Activated T-cell treated with anti-CD3 and anti-CD28 coated beads for 48 hours (primary cell): ENCODE results near the gene DYNC1H1.

ENCODE experiments used
- DNase-seq: peaks from one replicate; pipeline ENCODE4 v3.0.0-alpha.2; 2020; ENCODE audit warnings: low read depth

DYNC1H1 gene

DNA sequence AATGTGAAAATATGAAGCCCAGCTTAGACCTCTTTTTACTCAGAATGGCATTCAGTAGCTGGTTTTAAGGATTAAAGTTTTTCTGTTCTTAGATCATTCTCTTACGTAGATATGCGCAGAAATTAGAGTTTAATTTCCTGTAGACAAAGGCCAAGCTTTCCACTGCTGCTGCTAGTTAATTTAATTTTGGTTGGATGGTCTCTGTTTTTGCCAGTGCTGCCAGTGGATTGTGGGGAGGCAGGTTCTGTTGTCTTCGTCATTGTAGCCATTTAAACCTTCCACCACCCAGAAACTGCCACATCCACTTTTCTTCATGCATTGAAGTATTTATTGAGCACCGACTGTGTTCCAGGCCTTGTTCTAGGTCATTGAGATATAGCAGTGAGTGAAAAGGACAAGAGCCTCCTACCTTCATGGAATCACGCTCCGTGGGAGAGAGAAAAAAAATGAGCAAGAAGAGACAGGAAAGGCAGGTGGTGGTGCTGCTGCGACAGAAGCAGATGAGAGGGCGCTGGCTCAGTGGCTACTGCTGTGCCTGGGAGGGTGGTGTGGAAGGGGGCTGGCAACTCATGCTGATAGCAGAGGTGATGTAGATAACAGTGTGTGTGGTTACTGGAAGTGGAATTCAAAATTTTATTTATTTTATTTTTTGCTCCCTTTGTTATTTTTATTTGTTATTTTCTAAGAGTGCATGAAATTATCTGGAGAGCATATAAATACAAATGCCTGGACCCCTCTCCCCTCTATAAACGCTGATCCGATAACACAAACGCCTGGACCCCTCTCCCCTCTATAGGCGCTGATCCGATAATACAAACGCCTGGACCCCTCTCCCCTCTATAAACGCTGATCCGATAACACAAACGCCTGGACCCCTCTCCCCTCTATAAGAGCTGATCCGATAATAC lies 33.3 kb downstream of the DYNC1H1 start:
- DNase-seq: no peak

DNA sequence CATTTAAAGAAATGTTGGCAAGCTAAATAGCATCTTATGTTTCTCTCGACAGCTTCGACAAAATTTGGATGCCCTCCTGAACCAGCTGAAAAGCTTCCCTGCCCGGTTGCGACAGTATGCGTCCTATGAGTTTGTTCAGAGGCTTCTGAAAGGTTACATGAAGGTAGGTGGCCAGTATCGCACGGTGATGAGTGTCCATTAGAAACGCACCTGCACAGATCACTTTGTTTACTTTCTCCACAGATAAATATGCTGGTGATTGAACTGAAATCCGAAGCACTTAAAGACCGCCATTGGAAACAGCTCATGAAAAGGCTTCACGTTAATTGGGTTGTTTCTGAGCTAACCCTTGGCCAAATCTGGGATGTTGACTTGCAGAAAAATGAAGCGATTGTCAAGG lies 36.5 kb downstream of the DYNC1H1 start:
- no peak for DNase-seq

DNA sequence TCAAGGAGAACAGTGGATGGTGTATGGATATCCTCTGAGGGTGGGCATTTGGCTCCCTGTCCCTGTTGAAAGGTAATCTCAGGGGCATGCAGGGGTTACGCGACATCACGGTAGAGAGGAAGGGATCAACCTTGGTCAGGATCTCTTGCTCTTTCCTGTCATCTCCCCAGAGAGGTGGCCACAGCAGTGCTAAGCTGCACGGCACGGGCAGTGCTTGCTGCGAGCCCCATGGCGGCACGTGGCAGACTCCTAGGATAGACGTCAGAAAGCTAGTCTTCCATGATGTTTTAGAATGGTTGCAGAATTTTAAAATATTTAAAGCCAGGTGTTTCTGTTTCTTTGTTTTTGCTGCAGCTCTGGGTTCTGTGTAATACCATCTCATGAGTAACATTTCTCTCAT lies 41.0 kb downstream of the DYNC1H1 start:
- DNase-seq: no peak

DNA sequence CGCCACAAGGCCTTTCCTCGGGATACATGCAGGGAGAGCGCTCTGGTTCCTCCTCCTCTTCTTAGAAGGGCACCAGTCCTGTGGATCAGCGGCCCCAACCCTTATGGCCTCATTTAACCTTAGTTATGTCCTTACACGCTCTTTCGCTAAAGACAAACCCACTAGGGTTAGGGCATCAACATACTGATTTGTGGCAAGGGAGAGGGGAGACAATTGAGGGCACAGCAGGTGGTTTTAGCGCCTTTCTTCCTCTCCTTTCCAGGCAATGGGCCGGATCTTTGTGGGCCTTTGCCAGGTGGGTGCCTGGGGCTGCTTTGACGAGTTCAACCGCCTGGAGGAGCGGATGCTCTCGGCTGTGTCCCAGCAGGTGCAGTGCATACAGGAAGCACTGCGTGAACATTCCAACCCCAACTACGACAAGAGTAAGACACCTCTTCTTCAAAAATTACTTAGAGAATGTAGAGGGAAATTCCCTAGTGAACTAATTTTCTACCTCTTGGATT lies 43.6 kb downstream of the DYNC1H1 start:
- no peak for DNase-seq

DNA sequence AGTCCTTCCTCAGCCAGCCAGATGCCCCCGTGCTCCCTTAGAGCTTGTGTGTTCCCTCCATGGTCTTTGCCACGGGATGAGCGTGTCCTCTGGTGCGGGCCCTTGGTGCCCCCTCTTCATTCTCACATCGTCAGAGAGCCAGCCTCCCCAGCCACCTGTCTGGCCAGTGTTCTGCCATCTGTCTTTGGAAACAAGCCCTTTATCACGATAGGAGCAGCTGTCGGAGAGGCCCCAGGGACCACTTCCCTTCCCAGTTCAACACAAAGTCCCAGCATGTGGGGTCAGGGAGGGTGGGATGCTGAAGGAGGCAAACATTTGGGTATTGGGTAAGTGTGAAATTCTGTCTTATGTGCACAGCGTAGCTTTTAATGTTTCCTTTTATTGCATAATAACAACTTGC lies 44.5 kb downstream of the DYNC1H1 start:
- DNase-seq: no peak

DNA sequence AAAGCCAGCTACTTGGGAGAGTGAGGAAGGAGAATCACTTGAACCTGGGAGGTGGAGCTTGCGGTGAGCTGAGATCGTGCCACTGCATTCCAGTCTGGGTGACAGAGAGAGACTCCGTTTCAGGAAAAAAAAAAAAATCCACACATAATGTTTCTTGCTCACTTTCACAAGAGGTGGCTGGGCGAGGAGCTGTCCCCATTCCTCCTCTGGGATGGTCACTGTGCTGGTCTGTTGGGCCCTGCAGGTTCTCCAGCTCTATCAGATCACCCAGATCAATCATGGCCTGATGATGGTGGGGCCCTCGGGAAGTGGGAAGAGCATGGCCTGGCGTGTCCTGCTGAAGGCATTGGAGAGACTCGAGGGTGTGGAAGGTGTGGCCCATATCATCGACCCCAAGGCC lies 47.3 kb downstream of the DYNC1H1 start:
- no peak for DNase-seq

DNA sequence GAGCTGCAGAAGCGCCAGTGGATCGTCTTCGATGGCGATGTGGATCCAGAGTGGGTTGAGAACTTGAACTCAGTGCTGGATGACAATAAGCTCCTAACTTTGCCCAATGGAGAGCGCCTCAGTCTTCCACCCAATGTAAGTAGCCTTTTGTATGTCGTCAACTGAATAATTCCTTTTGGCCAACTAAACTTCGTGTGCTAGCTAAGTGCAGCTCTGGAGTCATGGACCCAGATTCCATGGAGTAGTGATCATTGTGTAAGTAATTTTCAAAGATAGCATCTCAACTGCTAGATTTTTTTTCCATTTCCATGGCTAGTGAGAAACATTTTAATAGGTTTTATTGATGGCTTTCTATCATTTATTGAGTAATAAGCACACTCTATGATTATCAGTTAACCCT lies 48.0 kb downstream of the DYNC1H1 start:
- no peak for DNase-seq

DNA sequence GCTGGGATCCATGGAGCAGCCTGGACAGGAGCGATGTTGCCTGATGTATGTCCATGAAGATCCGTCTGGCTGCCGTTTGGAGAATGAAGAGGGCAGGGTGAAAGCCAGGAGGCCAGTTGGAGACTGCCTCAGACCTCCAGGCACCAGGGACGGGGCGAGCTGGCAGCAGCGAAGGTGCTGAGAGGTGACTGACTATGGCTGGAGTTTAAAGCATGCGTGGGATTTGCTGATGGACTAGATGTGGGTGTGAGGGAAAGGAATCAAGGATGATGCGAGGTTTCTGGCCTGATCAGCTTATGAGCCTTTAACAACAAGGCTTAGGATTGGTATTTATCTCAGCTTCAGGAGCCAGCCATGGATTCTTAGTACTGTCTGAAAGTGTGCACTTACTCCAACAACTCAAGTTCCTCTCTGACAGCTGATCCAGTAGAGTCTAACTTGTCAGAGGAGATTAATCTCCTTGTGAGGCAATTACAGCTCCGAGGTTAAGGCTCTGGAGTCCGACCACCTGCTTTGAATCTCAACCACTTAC lies 49.4 kb downstream of the DYNC1H1 start:
- DNase-seq: no peak

DNA sequence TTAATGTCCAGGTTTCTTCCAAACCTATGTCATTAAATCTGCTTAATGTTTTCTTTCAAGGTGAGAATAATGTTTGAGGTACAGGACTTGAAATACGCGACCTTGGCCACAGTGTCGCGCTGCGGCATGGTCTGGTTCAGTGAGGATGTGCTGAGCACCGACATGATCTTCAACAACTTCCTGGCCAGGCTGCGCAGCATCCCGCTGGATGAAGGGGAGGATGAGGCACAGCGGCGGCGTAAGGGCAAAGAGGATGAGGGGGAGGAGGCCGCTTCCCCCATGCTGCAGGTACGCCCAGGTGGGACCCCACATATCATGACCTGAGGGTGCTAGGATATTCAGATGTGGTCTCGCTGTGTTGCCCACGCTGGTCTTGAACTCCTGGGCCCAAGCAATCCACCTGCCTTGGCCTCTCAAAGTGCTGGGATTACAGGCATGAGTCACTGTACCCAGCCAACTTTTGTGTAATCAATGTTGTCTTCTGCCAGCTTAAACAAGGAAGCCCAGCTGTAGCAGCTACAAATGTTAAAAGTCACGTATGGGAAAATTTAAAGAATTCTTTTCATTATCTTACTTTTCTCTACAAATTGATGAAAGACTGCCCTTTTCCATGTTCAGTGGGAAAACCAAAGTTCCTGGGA lies 50.8 kb downstream of the DYNC1H1 start:
- DNase-seq: no peak

DNA sequence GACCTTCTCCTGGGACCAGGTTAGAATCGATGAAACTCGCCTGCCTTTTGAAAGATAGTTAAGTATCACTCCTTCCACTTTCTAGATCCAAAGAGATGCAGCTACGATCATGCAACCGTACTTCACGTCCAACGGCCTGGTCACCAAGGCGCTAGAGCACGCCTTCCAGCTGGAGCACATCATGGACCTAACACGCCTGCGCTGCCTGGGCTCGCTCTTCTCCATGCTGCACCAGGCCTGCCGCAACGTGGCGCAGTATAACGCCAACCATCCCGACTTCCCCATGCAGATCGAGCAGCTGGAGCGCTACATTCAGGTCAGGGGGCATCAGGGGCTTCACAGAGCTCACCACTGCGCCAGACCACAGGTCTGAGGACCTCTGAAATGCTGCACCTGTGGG lies 51.4 kb downstream of the DYNC1H1 start:
- no peak for DNase-seq

DNA sequence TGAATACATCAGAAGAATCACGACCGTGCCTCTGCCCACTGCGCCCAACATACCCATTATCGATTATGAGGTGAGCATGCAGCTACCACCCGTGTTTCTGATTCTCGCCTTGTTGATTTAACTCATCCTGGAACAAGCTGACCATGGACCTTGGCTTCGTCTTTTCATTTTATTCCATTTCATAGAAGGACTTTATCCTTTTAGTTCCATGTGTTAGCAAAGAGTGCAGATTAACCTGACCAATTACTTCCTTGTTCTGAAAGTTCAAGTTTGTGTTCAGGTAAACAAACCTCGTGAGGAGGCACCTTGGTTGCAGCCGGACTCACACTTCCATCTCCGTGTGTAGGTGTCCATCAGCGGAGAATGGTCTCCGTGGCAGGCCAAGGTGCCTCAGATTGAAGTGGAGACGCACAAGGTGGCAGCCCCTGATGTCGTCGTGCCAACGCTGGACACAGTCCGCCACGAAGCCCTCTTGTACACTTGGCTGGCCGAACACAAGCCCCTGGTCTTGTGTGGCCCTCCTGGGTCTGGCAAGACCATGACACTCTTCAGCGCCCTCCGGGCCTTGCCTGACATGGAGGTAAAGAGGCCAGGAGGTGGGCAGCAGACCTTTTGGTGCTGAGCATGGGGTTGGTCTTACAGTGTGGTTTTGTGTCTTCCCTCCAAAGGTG lies 52.2 kb downstream of the DYNC1H1 start:
- no peak for DNase-seq

DNA sequence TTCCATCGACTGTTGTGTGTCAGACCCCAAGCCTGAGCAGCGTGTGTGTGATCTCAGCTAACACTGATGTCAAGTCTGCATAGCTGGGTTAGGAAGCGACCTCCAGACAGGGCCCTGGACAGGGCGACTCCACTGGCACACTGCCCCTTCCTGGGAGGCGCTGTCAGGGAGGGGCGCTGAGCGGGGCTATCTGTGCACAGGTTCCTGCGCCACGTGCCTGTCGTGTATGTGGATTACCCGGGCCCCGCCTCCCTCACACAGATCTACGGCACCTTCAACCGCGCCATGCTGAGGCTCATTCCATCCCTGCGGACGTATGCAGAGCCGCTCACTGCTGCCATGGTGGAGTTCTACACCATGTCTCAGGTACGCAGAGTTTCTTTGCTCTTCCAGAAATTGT lies 53.9 kb downstream of the DYNC1H1 start:
- DNase-seq: no peak

DNA sequence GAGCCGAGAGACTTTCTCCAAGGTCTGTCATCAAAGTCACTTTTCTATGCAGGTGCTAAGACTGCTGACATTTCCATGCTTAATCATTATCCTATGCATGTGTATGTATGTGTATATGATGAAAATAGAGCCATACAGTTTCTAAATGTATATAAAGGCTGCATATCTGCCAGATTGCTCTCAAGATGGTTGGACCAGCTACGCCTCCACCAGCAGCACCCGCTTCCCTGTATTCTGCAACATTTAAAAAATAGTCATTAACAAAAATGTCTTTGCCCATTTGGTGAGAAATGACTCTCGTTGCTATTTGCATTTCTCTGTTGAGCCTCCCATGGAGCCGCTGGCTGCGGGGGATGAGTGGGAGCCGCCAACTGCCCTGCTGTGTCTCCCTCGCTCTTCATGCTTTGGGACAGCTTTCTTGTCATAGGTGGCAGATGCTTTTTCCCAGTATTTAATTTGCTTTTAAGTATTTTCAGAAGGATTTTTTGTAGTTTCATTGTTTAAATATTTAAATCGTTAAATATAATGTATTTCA lies 54.7 kb downstream of the DYNC1H1 start:
- DNase-seq: no peak

DNA sequence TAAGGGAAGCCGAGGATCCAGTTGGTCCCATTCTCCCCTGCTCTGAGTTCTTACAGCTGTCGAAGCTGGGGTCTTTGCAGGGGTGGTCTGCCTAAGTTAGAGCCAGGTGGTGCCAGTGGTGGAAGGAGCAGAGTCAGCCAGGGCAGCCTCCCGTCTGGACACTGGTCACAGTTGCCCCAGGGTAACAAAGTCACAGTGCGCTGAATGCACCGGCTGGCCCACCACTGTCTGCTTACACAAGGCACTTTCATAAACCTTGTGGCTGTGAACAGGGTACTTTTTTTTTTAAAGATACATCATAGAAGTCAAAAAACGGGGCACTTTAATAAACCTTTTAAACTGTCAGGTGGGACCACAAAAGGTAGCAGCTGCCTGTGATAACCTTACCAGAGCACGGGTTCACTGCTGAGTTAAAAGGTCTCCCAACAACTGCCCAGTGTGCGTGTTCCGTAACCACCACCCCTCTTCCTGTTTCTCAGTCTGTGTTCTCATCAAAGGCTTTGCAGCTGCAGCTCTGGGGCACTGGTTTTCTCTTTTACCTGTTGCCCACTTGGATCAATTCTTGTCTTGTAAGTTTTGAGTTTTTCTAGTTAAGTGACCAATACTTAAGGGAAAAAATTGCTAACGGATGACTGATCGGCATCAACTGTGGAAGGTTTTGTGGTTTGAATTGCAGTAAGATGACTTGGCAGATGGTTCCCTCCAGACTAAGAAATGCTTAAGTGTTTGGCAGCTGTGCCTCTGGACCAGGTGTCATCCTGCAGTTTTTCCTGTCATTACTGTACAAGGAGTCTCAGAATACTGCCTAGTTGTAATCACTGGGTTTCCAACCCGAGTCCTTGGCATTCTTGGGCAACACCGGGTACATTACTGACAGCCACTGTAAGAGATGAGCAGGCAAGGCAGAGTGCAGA lies 55.9 kb downstream of the DYNC1H1 start:
- peak; percentile 53 for DNase-seq

DNA sequence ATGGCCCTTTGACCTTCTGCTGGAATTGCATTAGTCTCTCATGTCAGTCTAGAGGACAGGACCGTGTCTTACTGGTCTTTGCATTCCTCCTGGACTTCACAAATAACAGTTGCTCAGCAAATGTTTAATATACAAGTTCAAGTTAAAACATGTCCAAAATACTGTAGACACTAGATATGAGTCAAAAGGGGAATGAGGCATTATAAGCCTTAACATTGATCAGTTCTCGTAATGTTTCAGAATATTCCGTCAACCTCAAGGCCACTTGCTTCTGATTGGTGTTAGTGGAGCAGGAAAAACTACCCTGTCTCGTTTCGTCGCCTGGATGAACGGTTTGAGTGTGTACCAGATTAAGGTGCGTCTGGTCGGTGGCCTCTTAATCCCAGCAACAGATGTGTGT lies 62.6 kb downstream of the DYNC1H1 start:
- no peak for DNase-seq

DNA sequence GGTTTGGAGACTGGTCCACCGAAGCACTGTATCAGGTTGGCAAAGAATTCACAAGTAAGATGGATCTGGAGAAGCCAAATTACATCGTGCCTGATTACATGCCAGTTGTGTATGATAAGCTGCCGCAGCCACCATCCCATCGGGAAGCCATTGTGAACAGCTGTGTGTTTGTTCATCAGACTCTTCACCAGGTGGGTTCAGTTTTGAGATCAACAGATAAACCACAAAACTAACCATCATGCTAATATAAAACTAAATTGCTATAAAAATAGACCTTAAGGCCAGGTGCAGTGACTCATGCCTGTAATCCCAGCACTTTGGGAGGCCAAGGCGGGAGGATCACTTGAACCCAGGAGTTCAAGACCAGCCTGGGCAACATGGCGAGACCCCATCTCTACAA lies 63.6 kb downstream of the DYNC1H1 start:
- DNase-seq: no peak

DNA sequence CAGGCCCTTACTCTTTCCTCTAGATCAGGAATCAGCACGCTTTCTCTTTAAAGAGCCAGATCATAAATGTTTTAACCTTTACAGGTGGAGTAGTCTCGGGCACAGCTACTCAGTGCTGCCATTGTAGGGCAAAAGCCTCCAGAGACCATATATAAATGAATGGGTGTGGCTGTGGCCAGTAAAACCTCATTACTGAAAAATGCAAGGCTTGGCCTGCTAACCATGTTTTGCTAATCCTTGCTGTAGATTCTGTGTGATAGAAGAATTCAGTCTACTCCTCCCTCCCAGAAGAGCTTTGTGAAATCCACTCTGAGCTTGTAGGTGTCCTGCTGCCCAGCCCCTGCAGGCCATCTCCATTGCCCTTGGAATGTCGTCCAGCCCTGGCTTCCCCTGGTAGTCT lies 64.4 kb downstream of the DYNC1H1 start:
- no peak for DNase-seq

DNA sequence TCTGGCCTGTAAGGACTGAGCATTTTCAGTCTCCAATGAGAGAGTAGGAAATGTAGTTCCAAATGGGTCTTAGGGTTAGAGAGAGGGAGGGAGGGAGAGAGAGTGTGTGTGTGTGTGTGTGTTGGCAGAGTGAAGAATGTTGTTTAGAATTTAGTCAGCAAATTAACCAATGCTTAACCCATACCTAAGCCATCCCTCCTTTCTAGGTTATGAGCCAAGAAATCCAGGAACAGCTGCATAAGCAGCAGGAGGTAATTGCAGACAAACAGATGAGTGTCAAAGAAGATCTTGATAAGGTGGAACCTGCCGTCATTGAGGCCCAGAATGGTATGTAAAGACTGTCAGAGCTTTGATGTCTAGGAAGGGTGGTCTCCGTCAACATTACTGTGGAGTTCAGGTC lies 65.6 kb downstream of the DYNC1H1 start:
- DNase-seq: no peak

DNA sequence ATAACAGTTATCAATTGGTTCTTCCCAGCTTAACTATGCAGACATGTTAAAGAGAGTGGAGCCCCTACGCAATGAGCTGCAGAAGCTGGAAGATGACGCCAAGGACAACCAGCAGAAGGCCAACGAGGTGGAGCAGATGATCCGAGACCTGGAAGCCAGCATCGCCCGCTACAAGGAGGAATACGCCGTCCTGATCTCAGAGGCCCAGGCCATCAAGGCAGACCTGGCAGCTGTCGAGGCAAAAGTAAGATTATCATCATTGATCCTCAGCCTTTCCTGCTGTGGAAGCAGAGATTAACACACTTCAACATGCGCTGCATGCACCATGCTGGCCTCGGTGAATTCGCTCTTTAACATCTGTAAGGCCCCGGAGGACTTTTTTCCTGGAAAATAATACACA lies 68.9 kb downstream of the DYNC1H1 start:
- DNase-seq: no peak

DNA sequence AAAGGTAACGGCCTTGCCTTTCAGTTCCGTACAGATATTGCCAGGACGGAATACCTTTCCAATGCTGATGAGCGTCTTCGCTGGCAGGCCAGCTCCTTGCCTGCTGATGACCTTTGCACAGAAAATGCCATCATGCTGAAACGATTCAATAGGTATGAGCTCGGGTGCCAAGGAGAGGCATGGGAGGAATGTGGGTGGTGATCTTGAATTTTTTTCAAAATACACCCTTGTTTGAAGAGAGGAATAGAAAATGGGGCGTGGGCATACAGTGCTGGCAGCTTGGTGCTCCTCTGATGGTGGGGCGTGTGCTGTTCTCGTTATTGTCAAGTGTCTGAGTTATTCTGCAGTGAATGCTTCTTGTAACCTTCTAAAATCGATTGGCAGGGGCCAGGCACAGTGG lies 69.9 kb downstream of the DYNC1H1 start:
- DNase-seq: no peak

DNA sequence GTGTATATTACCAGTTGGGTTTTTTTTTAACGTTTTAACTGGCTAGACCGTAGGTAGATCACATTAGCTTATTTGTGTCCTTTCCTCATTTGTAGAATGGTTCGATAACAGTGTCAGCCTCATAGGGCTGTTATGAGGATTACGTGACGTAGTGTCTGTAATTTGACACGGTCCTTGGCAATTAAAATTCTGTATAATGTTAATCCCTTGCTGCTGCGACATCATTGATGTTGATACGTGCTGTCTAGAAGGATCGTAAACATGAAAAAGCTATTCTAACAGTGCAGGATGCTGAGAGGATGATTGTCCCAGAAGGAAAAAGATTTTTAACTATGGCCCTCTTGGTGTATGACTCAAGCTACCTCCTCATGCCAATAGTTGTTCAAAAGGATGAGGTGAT lies 71.5 kb downstream of the DYNC1H1 start:
- no peak for DNase-seq
